HepG2 (cell line): ENCODE results near the gene NFE2L3. TPM values are rescaled to one million over a fixed set of nuclear protein-coding genes. Genes with fewer than 3 reads are reported as not detected.

Experiments
- BRD4 ChIP-seq: sonication (generic); formaldehyde crosslinking; IDR thresholded peaks from 2 replicates; pipeline ENCODE4 v1.4.0; 2020; ENCODE audit warnings: missing genetic modification reagents
- FOXK1 ChIP-seq: sonication (generic); formaldehyde crosslinking; IDR thresholded peaks from 2 replicates; pipeline ENCODE4 v1.4.0; 2020; ENCODE audit warnings: low read depth, missing genetic modification reagents, borderline replicate concordance
- IRX3 ChIP-seq: sonication (generic); formaldehyde crosslinking; IDR thresholded peaks from 2 replicates; pipeline ENCODE4 v1.8.1; 2023; ENCODE audit warnings: mild to moderate bottlenecking, low read depth, missing genetic modification reagents, borderline replicate concordance
- KDM5B ChIP-seq: sonication (generic); formaldehyde crosslinking; IDR thresholded peaks from 2 replicates; pipeline ENCODE4 v1.4.0; 2020; ENCODE audit warnings: missing genetic modification reagents, mild to moderate bottlenecking, borderline replicate concordance
- MAZ ChIP-seq, 2 experiments: sonication (generic) in 1 of 2; formaldehyde crosslinking in 1 of 2; IDR thresholded peaks; 2 replicates each; pipeline versions ENCODE4 v1.5.0 to v1.6.1; 2012 to 2020; ENCODE audit warnings: low read depth in 2 of 2, mild to moderate bottlenecking in 2 of 2, borderline replicate concordance in 1 of 2, improper control_type of control experiment in 1 of 2, low read length in 1 of 2, missing genetic modification reagents in 1 of 2, moderate library complexity in 1 of 2
- NFIC ChIP-seq: IDR thresholded peaks from 2 replicates; pipeline ENCODE4 v1.6.1; 2012; ENCODE audit warnings: mild to moderate bottlenecking, low read length, inconsistent platforms
- POLR2A ChIP-seq, 2 experiments: IDR thresholded peaks; 2 replicates each; pipeline ENCODE4 v1.6.1; 2011; ENCODE audit warnings: low read depth in 2 of 2, low read length in 2 of 2, mild to moderate bottlenecking in 1 of 2, moderate library complexity in 1 of 2; ENCODE audit not compliant: insufficient read depth in 1 of 2
- TBP ChIP-seq: sonication (generic); formaldehyde crosslinking; IDR thresholded peaks from 2 replicates; pipeline ENCODE4 v1.5.0; 2020; ENCODE audit warnings: missing genetic modification reagents
- ZNF543 ChIP-seq: sonication (generic); formaldehyde crosslinking; IDR thresholded peaks from 2 replicates; pipeline ENCODE4 v1.4.0; 2020; ENCODE audit warnings: mild to moderate bottlenecking, missing genetic modification reagents
- ZNF652 ChIP-seq: IDR thresholded peaks from 2 replicates; pipeline ENCODE4 v1.6.1; 2016; ENCODE audit warnings: low read depth, borderline replicate concordance
- ZNF792 ChIP-seq: IDR thresholded peaks from 2 replicates; pipeline ENCODE4 v1.6.1; 2016
- polyA plus RNA-seq, 8 experiments: library from polyadenylated mRNA; depleted of rRNA in 3 of 8; stranded (reverse) in 7 of 8; unstranded in 1 of 8; fragments of >200 nt; fragmentation: Illumina TruSeq in 4 of 8; extraction: Trizol in 4 of 8; gene quantifications; 2 replicates each; pipeline versions ENCODE4 v1.2.1 to v1.2.3, GENCODE V29; 2011 to 2016; ENCODE audit warnings: low read depth in 4 of 8, missing spikeins in 1 of 8, mixed read lengths in 1 of 8; ENCODE audit not compliant: insufficient read depth in 1 of 8
- total RNA-seq, 5 experiments: library from RNA; depleted of rRNA; stranded (reverse); fragments of >200 nt; fragmentation: Illumina TruSeq; extraction: Trizol; gene quantifications; 2 replicates each; pipeline ENCODE4 v1.2.3, GENCODE V29; 2016; ENCODE audit warnings: low read depth in 1 of 5
- TF ChIP-seq, protein P1 (sequence below): sonication (generic); formaldehyde crosslinking; IDR thresholded peaks from 2 replicates; pipeline ENCODE4 v1.4.0; 2020; ENCODE audit warnings: missing genetic modification reagents
- TF ChIP-seq, protein P2 (sequence below): sonication (generic); formaldehyde crosslinking; IDR thresholded peaks from 2 replicates; pipeline ENCODE4 v1.4.0; 2020; ENCODE audit warnings: mild to moderate bottlenecking, missing genetic modification reagents, borderline replicate concordance
- TF ChIP-seq, protein P3 (sequence below): sonication (generic); formaldehyde crosslinking; IDR thresholded peaks from 2 replicates; pipeline ENCODE4 v1.8.0; 2022; ENCODE audit warnings: mild to moderate bottlenecking, missing genetic modification reagents
- TF ChIP-seq, protein P4 (sequence below): sonication (generic); formaldehyde crosslinking; IDR thresholded peaks from 2 replicates; pipeline ENCODE4 v1.9.0; 2021; ENCODE audit warnings: missing genetic modification reagents, mild to moderate bottlenecking, borderline replicate concordance
- TF ChIP-seq, protein P5 (sequence below): sonication (generic); formaldehyde crosslinking; conservative IDR thresholded peaks from 2 replicates; pipeline ENCODE4 v1.4.0; 2020; ENCODE audit warnings: missing genetic modification reagents

The NFE2L3 gene
- total and polyA plus RNA-seq, 2 of the 13 experiments (the other 11 are each of a cell fraction or from before 2014, with no cell fraction given): 11.4 to 19.4 TPM

DNA sequence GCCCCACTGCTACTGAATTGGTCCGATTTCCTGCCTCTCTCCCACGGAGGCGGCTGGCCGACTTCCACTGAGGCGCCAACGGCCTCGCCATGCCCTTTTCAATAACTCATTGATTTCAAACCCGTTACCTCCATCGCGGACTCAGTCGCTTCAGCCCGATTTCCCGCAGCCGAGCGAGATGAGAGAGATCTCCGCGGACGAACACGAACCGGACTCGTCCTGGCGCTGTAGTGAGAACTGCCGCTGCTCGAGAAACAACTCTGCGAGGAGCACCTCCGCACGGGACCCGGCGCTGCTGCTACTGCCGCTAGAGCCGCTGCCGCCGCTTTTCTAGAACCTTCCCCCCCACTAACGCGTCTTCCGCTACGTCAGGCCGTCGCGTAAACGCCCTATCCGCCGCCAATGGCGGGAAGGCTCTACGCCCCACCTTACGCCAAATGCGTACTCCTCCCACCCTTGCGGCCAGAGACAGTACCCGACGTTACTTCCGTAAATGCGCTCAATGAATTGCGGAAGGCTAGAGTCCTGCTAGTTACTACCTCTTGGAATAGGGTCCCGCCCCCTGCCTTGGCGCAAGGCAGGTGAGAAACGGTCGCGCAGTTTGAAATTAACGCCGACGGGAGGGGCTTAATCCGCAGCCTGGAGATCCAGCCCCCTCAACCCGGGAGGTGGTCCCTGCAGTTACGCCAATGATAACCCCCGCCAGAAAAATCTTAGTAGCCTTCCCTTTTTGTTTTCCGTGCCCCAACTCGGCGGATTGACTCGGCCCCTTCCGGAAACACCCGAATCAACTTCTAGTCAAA, 48.6 kb downstream of the NFE2L3 start, which contains the start of gene HNRNPA2B1 (continued):
- TF ChIP-seq, protein P1, sequence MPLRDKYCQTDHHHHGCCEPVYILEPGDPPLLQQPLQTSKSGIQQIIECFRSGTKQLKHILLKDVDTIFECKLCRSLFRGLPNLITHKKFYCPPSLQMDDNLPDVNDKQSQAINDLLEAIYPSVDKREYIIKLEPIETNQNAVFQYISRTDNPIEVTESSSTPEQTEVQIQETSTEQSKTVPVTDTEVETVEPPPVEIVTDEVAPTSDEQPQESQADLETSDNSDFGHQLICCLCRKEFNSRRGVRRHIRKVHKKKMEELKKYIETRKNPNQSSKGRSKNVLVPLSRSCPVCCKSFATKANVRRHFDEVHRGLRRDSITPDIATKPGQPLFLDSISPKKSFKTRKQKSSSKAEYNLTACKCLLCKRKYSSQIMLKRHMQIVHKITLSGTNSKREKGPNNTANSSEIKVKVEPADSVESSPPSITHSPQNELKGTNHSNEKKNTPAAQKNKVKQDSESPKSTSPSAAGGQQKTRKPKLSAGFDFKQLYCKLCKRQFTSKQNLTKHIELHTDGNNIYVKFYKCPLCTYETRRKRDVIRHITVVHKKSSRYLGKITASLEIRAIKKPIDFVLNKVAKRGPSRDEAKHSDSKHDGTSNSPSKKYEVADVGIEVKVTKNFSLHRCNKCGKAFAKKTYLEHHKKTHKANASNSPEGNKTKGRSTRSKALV (CRISPR knock-in tag): peak; percentile 63; the same call in 1 of the 2 replicates
- TF ChIP-seq MAZ (IDR thresholded peaks at IDR 0.05; ENCODE audit: borderline replicate concordance, low read depth, low read length) (0 out of 2 replicates have a peak, but pooled peaks have one; percentile 15), MAZ (CRISPR knock-in tag; IDR thresholded peaks at IDR 0.05; ENCODE audit: low read depth) (peak; percentile 76), NFIC (peak; percentile 15; the same call in 1 of the 2 replicates), IRX3 (CRISPR knock-in tag) (no peak), ZNF543 (CRISPR knock-in tag) (no peak; the same call in 1 of the 2 replicates), FOXK1 (CRISPR knock-in tag) (no peak), ZNF652 (CRISPR knock-in tag) (no peak), POLR2A (IDR thresholded peaks at IDR 0.05; ENCODE audit: insufficient read depth in 1 of 2, low read depth in 2 of 2, low read length in 2 of 2) (peak; percentile 99 to 100), TBP (CRISPR knock-in tag) (no peak), BRD4 (CRISPR knock-in tag) (no peak; the same call in 1 of the 2 replicates), KDM5B (CRISPR knock-in tag) (peak; percentile 86), ZNF792 (CRISPR knock-in tag) (peak; percentile 71; the same call in 1 of the 2 replicates)
- TF ChIP-seq, protein P2, sequence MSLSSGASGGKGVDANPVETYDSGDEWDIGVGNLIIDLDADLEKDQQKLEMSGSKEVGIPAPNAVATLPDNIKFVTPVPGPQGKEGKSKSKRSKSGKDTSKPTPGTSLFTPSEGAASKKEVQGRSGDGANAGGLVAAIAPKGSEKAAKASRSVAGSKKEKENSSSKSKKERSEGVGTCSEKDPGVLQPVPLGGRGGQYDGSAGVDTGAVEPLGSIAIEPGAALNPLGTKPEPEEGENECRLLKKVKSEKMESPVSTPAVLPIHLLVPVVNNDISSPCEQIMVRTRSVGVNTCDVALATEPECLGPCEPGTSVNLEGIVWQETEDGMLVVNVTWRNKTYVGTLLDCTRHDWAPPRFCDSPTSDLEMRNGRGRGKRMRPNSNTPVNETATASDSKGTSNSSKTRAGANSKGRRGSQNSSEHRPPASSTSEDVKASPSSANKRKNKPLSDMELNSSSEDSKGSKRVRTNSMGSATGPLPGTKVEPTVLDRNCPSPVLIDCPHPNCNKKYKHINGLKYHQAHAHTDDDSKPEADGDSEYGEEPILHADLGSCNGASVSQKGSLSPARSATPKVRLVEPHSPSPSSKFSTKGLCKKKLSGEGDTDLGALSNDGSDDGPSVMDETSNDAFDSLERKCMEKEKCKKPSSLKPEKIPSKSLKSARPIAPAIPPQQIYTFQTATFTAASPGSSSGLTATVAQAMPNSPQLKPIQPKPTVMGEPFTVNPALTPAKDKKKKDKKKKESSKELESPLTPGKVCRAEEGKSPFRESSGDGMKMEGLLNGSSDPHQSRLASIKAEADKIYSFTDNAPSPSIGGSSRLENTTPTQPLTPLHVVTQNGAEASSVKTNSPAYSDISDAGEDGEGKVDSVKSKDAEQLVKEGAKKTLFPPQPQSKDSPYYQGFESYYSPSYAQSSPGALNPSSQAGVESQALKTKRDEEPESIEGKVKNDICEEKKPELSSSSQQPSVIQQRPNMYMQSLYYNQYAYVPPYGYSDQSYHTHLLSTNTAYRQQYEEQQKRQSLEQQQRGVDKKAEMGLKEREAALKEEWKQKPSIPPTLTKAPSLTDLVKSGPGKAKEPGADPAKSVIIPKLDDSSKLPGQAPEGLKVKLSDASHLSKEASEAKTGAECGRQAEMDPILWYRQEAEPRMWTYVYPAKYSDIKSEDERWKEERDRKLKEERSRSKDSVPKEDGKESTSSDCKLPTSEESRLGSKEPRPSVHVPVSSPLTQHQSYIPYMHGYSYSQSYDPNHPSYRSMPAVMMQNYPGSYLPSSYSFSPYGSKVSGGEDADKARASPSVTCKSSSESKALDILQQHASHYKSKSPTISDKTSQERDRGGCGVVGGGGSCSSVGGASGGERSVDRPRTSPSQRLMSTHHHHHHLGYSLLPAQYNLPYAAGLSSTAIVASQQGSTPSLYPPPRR (CRISPR knock-in tag): peak; percentile 15; the same call in 1 of the 2 replicates
- TF ChIP-seq, protein P3, sequence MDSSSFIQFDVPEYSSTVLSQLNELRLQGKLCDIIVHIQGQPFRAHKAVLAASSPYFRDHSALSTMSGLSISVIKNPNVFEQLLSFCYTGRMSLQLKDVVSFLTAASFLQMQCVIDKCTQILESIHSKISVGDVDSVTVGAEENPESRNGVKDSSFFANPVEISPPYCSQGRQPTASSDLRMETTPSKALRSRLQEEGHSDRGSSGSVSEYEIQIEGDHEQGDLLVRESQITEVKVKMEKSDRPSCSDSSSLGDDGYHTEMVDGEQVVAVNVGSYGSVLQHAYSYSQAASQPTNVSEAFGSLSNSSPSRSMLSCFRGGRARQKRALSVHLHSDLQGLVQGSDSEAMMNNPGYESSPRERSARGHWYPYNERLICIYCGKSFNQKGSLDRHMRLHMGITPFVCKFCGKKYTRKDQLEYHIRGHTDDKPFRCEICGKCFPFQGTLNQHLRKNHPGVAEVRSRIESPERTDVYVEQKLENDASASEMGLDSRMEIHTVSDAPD: peak; percentile 44; the same call in 1 of the 2 replicates
- TF ChIP-seq, protein P4, sequence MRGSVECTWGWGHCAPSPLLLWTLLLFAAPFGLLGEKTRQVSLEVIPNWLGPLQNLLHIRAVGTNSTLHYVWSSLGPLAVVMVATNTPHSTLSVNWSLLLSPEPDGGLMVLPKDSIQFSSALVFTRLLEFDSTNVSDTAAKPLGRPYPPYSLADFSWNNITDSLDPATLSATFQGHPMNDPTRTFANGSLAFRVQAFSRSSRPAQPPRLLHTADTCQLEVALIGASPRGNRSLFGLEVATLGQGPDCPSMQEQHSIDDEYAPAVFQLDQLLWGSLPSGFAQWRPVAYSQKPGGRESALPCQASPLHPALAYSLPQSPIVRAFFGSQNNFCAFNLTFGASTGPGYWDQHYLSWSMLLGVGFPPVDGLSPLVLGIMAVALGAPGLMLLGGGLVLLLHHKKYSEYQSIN (CRISPR knock-in tag): no peak
- TF ChIP-seq, protein P5, sequence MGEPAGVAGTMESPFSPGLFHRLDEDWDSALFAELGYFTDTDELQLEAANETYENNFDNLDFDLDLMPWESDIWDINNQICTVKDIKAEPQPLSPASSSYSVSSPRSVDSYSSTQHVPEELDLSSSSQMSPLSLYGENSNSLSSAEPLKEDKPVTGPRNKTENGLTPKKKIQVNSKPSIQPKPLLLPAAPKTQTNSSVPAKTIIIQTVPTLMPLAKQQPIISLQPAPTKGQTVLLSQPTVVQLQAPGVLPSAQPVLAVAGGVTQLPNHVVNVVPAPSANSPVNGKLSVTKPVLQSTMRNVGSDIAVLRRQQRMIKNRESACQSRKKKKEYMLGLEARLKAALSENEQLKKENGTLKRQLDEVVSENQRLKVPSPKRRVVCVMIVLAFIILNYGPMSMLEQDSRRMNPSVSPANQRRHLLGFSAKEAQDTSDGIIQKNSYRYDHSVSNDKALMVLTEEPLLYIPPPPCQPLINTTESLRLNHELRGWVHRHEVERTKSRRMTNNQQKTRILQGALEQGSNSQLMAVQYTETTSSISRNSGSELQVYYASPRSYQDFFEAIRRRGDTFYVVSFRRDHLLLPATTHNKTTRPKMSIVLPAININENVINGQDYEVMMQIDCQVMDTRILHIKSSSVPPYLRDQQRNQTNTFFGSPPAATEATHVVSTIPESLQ: 0 out of 2 replicates have a peak, but pooled peaks have one; percentile 66
